B cell (primary cell): ENCODE results near the gene ZFC3H1. TPM values are rescaled to one million over a fixed set of nuclear protein-coding genes. Genes with fewer than 3 reads are reported as not detected.

ENCODE experiments used
- ATAC-seq: fragments of 200-7000 bp; cut with Tn5 transposase; one replicate; pipeline ENCODE4 v1.10.0; 2021; ENCODE audit warnings: low read depth, mild to moderate bottlenecking, moderate number of reproducible peaks, moderate library complexity
- CTCF ChIA-PET: fragments of 350-600 bp; sonication (Branson Sonifier 250); formaldehyde crosslinking; loops from one replicate; lab custom pipeline; 2021; ENCODE audit warnings: antibody characterized with exemption, inconsistent platforms; lab: Charles Lee
- POLR2A ChIA-PET: fragments of 350-600 bp; sonication (Branson Sonifier 250); formaldehyde crosslinking; loops from one replicate; lab custom pipeline; 2021; ENCODE audit warnings: antibody characterized with exemption; lab: Charles Lee
- DNase-seq: peaks from one replicate; pipeline ENCODE4 v3.0.0; 2013
- H2AFZ ChIP-seq: 2 replicates; pipeline ENCODE4 v1.6.1; 2012; ENCODE audit warnings: mild to moderate bottlenecking, low read depth, low read length; ENCODE audit not compliant: insufficient read depth, poor library complexity, severe bottlenecking
- H3K27ac ChIP-seq, 2 donors: 1 replicate in 1 of 2; 2 replicates in 1 of 2; pipeline ENCODE4 v1.5.1; 2012 to 2013; ENCODE audit warnings: low read length in 2 of 2, mild to moderate bottlenecking in 2 of 2, moderate library complexity in 1 of 2
- H3K27me3 ChIP-seq, 4 experiments: fragments of 200-600 bp in 1 of 4; sonication (generic) in 1 of 4; replicated peaks in 1 of 4; 1 replicate in 2 of 4; 2 replicates in 2 of 4; pipeline versions ENCODE4 v1.6.1 to v1.7.0; 2013 to 2016; ENCODE audit warnings: low read length in 3 of 4, mild to moderate bottlenecking in 2 of 4, mixed read lengths in 1 of 4, moderate library complexity in 1 of 4; ENCODE audit not compliant: insufficient read depth in 4 of 4, control insufficient read depth in 3 of 4; ENCODE audit errors: control extremely low read depth in 1 of 4
- H3K36me3 ChIP-seq, 2 experiments: replicated peaks in 1 of 2; 1 replicate in 1 of 2; 2 replicates in 1 of 2; pipeline versions ENCODE4 v1.6.1 to v1.7.1; 2013; ENCODE audit warnings: low read length in 1 of 2; ENCODE audit not compliant: insufficient read depth in 2 of 2, control insufficient read depth in 1 of 2; ENCODE audit errors: control extremely low read depth in 1 of 2, extremely low read depth in 1 of 2
- H3K4me1 ChIP-seq, 2 donors: fragments of 200-600 bp in 1 of 2; sonication (generic) in 1 of 2; 1 replicate in 1 of 2; 2 replicates in 1 of 2; pipeline versions ENCODE4 v1.5.1 to v1.6.1; 2013 to 2017; ENCODE audit warnings: low read length in 2 of 2; ENCODE audit not compliant: control insufficient read depth in 2 of 2, insufficient read depth in 2 of 2
- H3K4me2 ChIP-seq: replicated peaks from 2 replicates; pipeline ENCODE3; 2012; ENCODE audit warnings: mild to moderate bottlenecking, low read depth, low read length; ENCODE audit not compliant: poor library complexity, severe bottlenecking
- H3K4me3 ChIP-seq, 5 experiments: fragments of 200-600 bp in 1 of 5; sonication (generic) in 1 of 5; 1 replicate in 3 of 5; 2 replicates in 2 of 5; pipeline versions ENCODE4 v1.5.1 to v1.7.0; 2011 to 2016; ENCODE audit warnings: low read length in 4 of 5, mild to moderate bottlenecking in 4 of 5, low read depth in 2 of 5, control low read depth in 1 of 5, moderate library complexity in 1 of 5; ENCODE audit not compliant: insufficient read depth in 1 of 5; ENCODE audit errors: control extremely low read depth in 1 of 5, extremely low read depth in 1 of 5
- H3K79me2 ChIP-seq: fragments of 200-600 bp; sonication (generic); one replicate; pipeline ENCODE4 v1.6.0; 2016; ENCODE audit warnings: low read length; ENCODE audit not compliant: control insufficient read depth, insufficient read depth
- H3K9ac ChIP-seq: fragments of 200-600 bp; sonication (generic); 2 replicates; pipeline ENCODE4 v1.6.1; 2017; ENCODE audit warnings: mild to moderate bottlenecking, low read length, moderate library complexity
- H3K9me3 ChIP-seq, 3 donors: one replicate each; pipeline versions ENCODE4 v1.6.1 to v1.7.1; 2013; ENCODE audit warnings: low read length in 2 of 3; ENCODE audit not compliant: control insufficient read depth in 2 of 3, insufficient read depth in 1 of 3; ENCODE audit errors: control extremely low read depth in 1 of 3
- H4K20me1 ChIP-seq: 2 replicates; pipeline ENCODE4 v1.6.0; 2012; ENCODE audit warnings: mild to moderate bottlenecking, low read length; ENCODE audit not compliant: insufficient read depth, control insufficient read depth, poor library complexity, severe bottlenecking
- H3K27ac Mint-ChIP-seq: one replicate; pipeline ENCODE4 v1.8.0; 2021; ENCODE audit warnings: mixed read lengths
- H3K27me3 Mint-ChIP-seq: one replicate; pipeline ENCODE4 v1.8.0; 2021; ENCODE audit warnings: mixed read lengths
- H3K4me1 Mint-ChIP-seq: one replicate; pipeline ENCODE4 v1.8.0; 2021; ENCODE audit warnings: mixed read lengths
- H3K4me3 Mint-ChIP-seq: one replicate; pipeline ENCODE4 v1.8.0; 2021; ENCODE audit warnings: mixed read lengths
- H3K9me3 Mint-ChIP-seq: one replicate; pipeline ENCODE4 v1.8.0; 2022; ENCODE audit warnings: mixed read lengths; ENCODE audit not compliant: insufficient read depth
- EZH2 ChIP-seq: IDR thresholded peaks from 2 replicates; pipeline ENCODE4 v1.6.1; 2012; ENCODE audit warnings: borderline replicate concordance, low read depth, mild to moderate bottlenecking, moderate library complexity, low read length; ENCODE audit not compliant: insufficient read depth, poor library complexity, severe bottlenecking
- WGBS: methylation state at CpG from one replicate; pipeline ENCODE4 v1.1.5; 2013; ENCODE audit warnings: missing lambda C conversion rate; ENCODE audit not compliant: insufficient coverage; 5-methylcytosine and 5-hydroxymethylcytosine counted together
- intact Hi-C: fragments of 100-400 bp; cut with micrococcal nuclease; formaldehyde crosslinking; loops from one replicate; pipeline ENCODE4 v1.10.0; 2022
- polyA plus RNA-seq: library from polyadenylated mRNA; depleted of rRNA; stranded (reverse); fragments of >200 nt; gene quantifications from 2 replicates; pipeline ENCODE4 v1.2.3, GENCODE V29; 2012
- total RNA-seq, 2 donors: library from RNA; stranded (reverse); fragments of 120-200 nt in 1 of 2; gene quantifications; 1 replicate in 1 of 2; 2 replicates in 1 of 2; pipeline versions ENCODE4 v1.2.3 to v1.2.4, GENCODE V29; 2013 to 2022
- TF ChIP-seq, protein P1 (sequence below): fragments of 200-600 bp; IDR thresholded peaks from one replicate; pipeline ENCODE4 v1.8.0; 2022; ENCODE audit warnings: antibody characterized with exemption, mild to moderate bottlenecking

The ZFC3H1 gene
- total and polyA plus RNA-seq, 2 donors (not counting 1 experiment from before 2014, with no cell fraction given), result 55.9 to 141 TPM

- H3K27ac Mint-ChIP-seq, result peak overlapping the region; percentile 100
- no peaks in the 10 kb centered on the region for H3K9me3 Mint-ChIP-seq
- Histone ChIP-seq H3K9me3 (no peaks in the 10 kb centered on the region), H3K4me1 (peaks cover 28% of the 10 kb centered on the region in 2 donors), H3K27ac (peak overlapping the region; percentile 82 to 97), H4K20me1 (peaks cover 30% of the 10 kb centered on the region), H3K79me2 (peaks cover 77% of the 10 kb centered on the region), H3K27me3 (no peaks in the 10 kb centered on the region), H2AFZ (peak overlapping the region; percentile 79), H3K4me2 (peak overlapping the region; percentile 73), H3K4me3 (peak overlapping the region; percentile 82 to 97 (median 88)), H3K9ac (peak overlapping the region; percentile 83), H3K36me3 (peaks cover 2 to 9% of the 10 kb centered on the region in 2 experiments)
- H3K27me3 Mint-ChIP-seq, result no peaks in the 10 kb centered on the region
- intact Hi-C loops, result loop anchor here (1.0 to 10.0 kb wide), 4 partner anchors 22 to 180 kb away; partner anchors contain the start of gene TMEM19
- ChIA-PET CTCF (interaction anchor here (1.6 to 11.6 kb wide), 5 partner anchors 21 to 83 kb away, joined by 5 to 116 read pairs (median 18); partner anchors contain the start of gene TMEM19), POLR2A (interaction anchor here (1.1 to 2.7 kb wide), 5 partner anchors 21 to 175 kb away, joined by 6 to 95 read pairs (median 12); partner anchors contain the start of genes RAB21, TBC1D15 and TMEM19)
- peaks cover 50% of the 10 kb centered on the region for H3K4me1 Mint-ChIP-seq
- H3K4me3 Mint-ChIP-seq, result peak overlapping the region; percentile 96
- ATAC-seq, result no peak
- WGBS, result 0% methylated on average over 2 of the region's 20 CpGs
- DNase-seq, result no peak
- TF ChIP-seq EZH2, result no peak
- TF ChIP-seq, protein P1, sequence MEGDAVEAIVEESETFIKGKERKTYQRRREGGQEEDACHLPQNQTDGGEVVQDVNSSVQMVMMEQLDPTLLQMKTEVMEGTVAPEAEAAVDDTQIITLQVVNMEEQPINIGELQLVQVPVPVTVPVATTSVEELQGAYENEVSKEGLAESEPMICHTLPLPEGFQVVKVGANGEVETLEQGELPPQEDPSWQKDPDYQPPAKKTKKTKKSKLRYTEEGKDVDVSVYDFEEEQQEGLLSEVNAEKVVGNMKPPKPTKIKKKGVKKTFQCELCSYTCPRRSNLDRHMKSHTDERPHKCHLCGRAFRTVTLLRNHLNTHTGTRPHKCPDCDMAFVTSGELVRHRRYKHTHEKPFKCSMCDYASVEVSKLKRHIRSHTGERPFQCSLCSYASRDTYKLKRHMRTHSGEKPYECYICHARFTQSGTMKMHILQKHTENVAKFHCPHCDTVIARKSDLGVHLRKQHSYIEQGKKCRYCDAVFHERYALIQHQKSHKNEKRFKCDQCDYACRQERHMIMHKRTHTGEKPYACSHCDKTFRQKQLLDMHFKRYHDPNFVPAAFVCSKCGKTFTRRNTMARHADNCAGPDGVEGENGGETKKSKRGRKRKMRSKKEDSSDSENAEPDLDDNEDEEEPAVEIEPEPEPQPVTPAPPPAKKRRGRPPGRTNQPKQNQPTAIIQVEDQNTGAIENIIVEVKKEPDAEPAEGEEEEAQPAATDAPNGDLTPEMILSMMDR, result no peak
Measured at GRCh38 chr12:71664411-71665089, 902 bp upstream of the ZFC3H1 start.
